ENCODE data around the gene SORBS2.
"Not testable (repeated sequence)": the region's sequence is repeated elsewhere in the genome, so short reads cannot be mapped to it uniquely, and the experiment has no call there.

The SORBS2 gene

GRCh38 chr4:185576962-185577950 lies 234.7 kb downstream of the SORBS2 start:
- DNase-seq, result peak; percentile 59

DNA sequence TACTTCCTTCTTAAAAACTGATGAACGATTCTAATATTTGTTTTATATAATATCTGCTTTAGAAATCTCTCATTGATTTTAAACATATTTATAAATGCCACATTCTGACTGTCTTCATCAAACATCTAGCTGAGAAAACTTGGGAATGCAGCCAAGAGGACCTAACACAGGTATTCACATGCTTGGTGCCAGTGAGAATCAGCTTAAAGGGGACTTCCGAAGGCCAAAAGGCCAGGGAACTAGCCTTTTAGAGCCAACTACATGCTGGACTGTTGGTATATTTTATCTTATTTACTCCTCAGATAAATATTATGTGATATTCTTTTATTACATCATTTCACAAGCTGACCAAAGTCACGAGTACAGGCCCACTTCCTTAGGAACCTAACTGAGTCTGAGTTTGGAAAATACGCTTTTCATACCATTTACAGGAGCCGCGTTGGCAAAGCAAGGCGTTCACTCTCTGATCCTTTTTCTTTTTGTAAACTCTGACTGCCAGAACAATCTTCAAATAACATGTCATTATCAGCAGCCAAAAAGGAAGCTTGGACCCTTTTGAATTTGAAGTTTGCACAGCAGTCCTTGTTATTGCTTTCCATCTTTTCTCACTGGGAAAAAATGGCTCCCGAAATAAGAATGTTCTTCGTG lies 235.6 kb downstream of the SORBS2 start:
- no peak for DNase-seq

DNA sequence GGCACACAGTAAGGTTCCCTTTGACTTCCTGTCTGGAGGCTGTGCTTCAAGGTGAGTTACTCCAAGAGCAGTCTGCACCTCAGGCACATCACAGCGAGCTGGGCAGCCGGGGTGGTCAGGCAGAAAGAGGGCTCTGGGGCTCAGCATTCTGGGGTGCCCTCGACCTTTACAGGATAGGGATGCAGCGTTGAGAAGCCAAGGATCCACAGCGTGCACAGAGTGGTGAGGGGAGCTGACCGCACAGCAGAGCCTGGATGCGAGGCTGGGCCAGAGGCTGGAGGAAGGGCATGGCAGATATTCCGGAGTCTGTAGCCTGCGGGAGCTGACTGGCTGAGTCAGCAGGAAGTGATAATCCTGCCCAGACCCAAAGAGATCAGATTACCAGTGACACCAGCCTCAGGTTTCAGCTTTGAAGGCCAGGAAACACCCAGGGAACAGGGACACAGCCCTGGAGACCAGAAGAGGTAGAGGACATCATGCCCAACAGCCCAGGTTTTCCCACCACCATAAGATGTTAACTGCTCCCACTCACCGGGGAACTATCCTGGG lies 238.3 kb downstream of the SORBS2 start:
- DNase-seq, result peak; percentile 79

DNA sequence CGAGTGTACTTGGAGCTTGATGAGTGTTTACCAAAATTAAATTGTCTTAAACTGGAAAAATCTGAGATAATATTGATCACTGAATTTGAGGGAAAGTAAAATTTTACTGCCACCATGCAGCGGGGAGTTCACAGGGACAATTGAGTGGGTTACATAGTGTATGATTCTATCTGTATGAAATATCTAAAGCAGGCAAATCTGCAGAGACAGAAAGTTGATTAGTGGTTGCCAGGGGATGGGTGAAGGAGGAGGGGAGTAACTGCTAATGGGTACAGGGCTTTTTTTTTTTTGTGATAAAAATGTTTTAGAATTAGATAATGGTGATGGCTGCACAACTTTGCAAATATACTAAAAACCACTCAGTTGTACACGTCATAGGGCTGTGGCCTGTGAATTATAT lies 241.3 kb downstream of the SORBS2 start:
- DNase-seq, result no peak

DNA sequence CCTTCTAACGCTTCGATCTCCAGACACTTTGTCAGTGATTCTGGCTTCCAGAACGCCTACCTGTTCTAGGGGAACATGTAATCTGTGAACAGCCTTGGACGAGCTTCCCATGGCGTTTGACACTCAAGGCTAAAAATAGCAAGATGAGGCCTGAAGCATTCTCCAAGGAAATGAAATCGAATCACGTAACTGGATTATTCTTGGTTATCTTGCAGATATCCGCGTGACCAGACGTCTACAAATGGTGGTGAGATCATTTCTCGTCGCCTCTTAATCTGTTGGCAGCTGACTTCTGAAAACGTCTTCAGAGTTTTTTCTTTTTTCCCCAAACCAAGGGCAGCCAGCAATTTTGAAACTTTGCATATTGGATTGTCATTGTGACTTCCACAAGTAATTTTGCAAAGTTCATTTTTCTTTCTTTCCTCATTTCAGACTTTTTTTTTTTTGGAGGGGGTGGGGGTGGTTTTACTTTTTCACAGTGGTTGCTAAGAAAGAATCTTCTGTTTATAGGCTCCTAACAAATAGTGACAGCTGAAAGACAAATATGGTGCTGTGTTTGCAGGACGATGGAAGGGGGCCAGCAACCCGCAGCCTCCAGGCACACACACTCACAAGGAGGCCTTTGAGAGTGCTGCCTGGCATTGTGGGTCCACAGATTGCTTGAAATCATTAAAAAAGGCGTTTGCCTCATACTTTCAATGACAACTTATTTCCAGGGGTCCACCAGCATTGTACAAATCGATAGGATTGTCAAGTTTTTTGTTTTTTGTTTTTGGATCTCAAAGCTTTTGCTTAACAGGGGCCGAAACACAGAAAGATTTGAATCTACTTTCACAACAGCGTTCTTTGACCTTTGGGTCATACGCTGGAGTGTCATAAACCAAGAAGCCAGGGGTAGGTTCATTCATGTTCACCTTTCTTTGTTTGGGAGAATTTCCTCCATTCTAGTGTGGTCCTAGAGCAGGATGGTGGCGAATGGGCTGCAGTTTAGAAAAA lies 244.3 kb downstream of the SORBS2 start:
- peak; percentile 25 for DNase-seq

DNA sequence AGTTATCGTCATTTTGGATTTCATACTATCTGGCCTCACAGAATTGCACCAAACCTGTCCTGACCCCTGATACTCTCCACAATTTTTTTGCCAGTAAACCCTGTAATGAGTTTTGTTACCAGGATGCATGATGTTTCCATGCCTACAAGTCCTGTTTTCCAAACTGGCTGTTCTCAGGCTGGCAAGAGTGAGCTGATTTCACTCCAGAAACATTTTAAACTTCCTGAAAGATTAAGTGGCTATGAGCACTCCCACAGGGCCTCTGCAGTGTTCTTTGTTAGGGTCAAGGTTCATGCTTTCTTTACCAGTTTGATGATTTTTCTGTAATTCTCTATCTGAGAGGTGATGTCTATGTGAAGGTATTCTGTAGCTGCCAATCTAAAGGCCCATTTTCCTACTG lies 245.0 kb downstream of the SORBS2 start:
- DNase-seq, result peak; percentile 52

GRCh38 chr4:185566425-185566824 lies 245.6 kb downstream of the SORBS2 start:
- DNase-seq, result no peak

GRCh38 chr4:185565696-185566095 lies 246.3 kb downstream of the SORBS2 start:
- DNase-seq, result no peak

- no peak for DNase-seq
These were observed 247.6 kb downstream of the SORBS2 start for GRCh38 chr4:185564349-185564748.

- DNase-seq, result no peak
These were observed 249.5 kb downstream of the SORBS2 start for GRCh38 chr4:185562531-185562930.

- DNase-seq, result no peak
These were observed 251.7 kb downstream of the SORBS2 start for GRCh38 chr4:185560316-185560715.

- DNase-seq, result peak; percentile 68
These were observed 252.1 kb downstream of the SORBS2 start for GRCh38 chr4:185559915-185560281.

DNA sequence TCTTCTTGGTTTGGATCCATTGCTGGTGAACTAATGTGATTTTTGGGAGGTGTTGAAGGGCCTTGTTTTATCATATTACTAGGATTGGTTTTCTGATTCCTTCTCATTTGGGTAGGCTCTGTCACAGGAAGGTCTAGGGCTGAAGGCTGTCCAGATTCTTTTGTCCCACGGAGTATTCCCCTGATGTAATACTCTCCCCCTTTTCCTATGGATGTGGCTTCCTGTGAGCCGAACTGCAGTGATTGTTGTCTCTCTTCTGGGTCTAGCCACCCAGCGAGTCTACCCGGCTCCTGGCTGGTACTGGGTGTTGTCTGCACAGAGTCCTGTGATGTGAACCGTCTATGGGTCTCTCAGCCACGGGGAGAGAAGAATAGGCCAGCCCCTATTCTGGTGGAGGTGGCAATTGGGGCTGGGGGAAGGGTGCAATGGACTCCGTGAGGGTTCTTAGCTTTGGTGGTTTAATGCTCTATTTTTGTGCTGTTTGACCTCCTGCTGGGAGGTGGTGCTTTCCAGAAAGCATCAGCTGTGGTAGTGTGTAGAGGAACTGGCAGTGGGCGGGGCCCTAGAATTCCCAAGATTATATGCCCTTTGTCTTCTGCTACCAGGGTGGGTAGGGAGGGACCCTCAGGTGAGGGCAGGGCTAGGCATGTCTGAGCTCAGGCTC lies 252.6 kb downstream of the SORBS2 start:
- not testable (repeated sequence) for DNase-seq

DNA sequence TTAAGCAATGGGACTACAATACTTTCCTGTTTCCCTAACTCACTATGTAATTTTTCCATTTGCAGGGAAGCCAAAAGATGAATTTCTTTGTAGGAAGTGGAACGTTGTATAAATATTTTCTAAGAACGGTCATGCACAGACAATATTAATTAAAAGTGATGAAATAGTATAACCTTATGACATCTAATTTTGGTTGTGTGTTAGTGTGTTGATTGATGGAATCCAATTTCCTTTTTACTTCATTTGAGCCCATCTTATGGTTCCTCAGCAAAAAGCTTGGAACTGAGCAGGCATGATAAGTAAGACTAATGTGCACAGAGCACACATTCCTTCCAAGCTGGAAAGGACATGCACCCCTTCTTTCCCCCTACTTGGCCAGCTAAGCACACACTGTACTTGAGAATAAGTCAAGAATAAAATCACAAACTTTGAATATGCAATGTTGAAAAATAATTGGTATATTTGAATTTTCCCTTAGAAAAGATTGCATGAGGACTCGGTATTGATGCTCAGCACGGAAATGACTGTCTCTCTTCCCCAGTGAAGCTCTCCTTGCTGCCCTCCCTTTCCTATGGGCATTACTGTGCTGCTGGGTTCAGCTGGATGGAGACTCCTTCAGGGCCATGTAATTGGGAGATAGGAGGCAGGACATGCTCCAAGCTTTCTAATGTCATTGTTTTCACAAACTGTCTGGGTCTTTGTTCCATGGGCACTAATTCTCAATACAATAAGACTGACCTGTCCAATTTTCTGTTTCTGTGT lies 257.4 kb downstream of the SORBS2 start:
- DNase-seq, result no peak

DNA sequence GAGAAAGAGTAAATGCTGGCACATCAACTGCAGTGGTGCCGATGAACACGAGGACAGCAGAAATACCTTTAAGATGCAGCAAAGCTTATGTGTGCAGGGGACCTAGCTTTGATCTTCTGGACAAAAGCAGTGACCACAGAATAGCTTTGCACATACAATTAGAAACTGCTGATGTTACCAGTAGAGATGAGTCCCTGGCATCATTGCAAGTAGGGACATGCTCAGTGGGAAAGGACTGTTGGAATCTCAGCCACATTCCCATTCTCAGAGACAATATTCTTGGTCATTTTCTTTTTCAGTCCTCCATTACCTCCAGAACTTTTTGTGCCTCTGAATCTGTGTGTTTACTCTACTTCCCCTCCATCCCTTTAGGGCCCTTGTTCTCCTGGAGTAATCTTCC lies 259.7 kb downstream of the SORBS2 start:
- DNase-seq, result no peak

DNA sequence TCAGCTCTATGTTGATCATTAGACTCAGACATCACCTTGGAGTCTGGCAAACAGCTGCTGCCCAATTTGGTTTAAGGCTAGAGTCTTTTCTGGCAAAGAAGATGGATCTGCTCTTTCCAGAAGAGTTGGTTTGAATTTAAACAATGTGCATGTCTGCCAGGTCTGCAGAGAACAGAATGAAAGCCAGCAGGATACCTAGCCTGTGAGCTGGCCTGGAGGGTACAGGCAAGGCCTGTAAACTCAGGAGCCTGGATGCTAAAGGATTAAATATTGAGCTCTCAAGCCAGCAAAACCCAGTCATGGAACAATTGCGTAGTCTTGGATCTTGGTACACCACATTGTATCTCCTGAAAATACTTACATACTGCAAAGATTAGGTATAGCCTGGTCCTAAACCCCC lies 261.1 kb downstream of the SORBS2 start:
- no peak for DNase-seq

DNA sequence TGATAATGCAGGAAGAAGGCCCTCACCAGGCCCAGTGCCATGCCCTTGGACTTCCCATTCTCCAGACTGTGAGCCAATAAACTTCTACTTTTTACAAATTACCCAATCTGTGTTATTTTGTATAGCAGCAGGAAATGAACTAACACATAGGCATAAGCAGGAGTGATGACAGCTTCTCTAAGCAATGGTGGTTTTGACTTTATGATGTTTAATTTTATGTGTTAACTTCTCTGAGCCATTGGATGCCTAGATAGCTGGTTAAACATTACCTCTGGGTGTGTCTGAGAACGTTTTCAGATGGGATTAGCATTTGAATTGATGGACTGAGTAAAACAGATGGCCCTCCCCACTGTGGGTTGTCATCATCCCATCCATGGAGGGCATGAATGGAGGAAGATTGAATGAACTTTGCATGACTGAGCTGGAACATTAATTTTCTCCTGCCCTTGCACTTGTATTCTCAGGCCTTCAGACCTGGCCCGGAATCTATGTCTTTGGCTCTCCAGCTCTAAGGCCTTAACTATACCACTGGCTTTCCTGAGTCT lies 262.8 kb downstream of the SORBS2 start:
- DNase-seq, result no peak

- DNase-seq, result no peak
These were observed 263.4 kb downstream of the SORBS2 start for GRCh38 chr4:185548587-185548986.

DNA sequence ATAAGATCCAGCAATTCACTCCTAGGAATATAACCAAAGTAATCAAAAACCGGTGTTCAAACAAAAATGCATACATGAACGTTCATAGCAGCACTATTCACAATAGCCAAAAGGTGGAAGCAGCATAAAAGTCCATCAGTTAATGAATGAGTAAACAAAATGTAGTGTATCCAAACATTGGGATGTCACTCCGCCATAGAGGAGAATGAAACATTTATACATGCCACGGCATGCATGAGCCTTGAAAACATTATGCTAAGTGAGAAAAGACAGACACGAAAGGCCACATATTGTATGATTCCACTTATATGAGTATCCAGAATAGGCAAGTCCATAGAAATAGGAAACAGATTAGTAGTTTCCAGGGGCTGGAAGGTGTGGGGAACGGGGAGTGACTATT lies 265.7 kb downstream of the SORBS2 start:
- no peak for DNase-seq

- peak; percentile 73 for DNase-seq
These were observed 269.2 kb downstream of the SORBS2 start for GRCh38 chr4:185542626-185543315.

Data from fibroblast of upper back skin (primary cell).